HuH-7 (cell line): ENCODE results near the gene CXorf58.
"Not testable (repeated sequence)": the region's sequence is repeated elsewhere in the genome, so short reads cannot be mapped to it uniquely, and the experiment has no call there.

Experiments used
- DNase-seq: peaks from one replicate; pipeline ENCODE4 v3.0.0; 2011; ENCODE audit warnings: low spot score

Gene CXorf58

DNA sequence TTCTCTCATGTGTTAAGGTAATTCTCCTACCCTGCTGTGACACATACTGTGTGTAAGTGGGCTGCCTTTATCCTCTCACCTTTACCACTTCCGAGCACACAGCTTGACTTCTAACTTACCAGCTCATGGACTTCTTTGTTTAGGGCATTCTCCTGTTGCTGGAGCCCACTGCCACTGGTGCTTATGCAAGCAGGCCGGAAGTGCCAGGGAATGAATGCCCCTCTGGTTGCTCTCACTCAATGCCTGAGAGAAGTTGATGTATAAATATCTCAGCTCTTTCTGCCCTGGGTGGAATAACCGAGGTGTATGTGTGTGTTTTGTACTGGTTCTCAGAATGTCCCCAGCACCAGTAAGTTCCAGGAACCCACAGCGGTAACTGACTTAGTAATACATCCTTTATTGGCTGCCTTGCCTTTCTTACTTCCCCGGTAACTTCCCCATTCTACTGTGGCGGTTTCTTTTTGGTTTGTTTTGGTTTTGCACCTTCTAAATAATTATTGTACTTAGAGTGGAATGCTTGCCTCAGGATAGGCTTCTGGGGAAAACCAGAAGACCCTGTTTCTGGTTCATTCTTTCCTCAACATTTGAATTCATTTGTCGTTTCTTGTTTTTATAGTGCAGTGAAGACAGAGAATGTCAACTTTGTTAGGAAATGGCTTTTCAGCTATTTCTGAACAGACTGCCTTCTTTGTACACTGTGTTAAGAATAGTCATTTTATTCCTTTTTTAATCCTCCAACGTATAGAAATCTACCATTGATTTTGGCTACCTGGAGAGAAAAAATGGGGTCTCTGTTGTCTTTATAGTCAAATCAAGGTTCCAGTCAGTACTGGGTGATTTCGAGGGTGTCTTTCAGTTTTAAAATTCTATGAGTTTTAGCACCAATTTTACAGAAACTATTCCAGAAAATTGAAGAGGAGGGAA is 45.4 kb downstream of the CXorf58 start:
- no peak for DNase-seq

GRCh38 chrX:23953908-23954269 is 46.1 kb downstream of the CXorf58 start:
- no peak for DNase-seq

DNA sequence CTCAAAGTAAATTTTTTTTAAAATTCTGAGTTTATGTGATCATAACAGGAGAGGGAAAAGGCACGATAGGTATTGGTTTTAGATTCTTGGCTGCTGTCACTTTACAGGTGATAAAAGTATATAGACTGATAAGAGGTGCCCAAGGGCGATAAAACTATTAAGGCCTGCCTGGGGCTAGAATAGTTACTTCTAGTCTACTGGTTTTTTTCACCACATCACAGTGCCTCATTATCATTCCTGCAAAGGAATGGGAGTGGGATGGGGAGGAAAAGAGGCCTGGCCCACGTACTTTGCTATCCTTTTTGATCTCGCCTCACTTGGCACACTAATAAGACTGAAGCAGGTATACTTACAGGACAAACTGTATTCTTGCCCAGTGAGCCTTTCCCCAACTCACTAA is 46.6 kb downstream of the CXorf58 start:
- no peak for DNase-seq

DNA sequence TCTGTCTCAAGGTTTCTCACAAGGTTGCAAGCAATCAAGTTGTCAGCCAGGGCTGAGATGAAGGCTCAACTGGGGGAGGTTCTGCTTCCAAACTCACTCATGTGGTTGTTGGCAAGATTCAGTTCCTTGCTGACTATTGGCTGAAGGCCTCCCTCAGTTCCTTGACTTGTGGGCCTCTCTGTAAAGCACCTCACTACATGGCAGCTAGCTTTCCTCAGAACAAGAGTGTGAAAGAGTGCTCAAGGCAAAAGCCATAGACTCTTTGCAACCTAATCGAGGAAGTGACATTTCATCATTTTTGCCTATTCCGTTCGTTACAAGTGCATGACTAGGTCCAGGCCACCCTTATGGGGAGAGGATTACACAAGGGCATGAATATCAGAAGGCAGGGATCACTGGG is 52.0 kb downstream of the CXorf58 start:
- no peak for DNase-seq

GRCh38 chrX:23964191-23964590 is 56.4 kb downstream of the CXorf58 start:
- DNase-seq: no peak

GRCh38 chrX:23965630-23966029 is 57.8 kb downstream of the CXorf58 start:
- not testable (repeated sequence) for DNase-seq

- no peak for DNase-seq
These were observed 70.7 kb downstream of the CXorf58 start for GRCh38 chrX:23978491-23978890.

- no peak for DNase-seq
These were observed 72.2 kb downstream of the CXorf58 start for GRCh38 chrX:23980011-23980441.

DNA sequence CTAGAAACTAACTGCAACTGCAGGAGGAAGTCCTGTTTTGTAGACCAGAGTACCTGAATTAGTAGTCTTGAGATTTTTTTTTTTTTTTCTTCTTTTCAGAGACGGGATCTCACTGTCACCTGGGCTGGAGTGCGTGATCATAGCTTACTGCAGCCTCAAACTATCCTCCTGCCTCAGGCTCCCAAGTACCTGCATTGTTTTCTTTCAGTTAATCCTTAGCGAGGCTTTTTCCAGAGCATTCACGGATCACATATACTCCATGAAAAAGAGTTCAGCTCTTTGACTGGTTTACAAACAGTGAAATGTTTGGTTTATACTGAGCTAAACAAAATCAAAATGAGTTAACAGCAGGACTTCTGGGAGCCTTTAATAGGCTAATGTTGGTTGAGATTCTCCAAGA is 73.4 kb downstream of the CXorf58 start:
- DNase-seq: no peak

- no peak for DNase-seq
These were observed 73.9 kb downstream of the CXorf58 start for GRCh38 chrX:23981711-23982110.

DNA sequence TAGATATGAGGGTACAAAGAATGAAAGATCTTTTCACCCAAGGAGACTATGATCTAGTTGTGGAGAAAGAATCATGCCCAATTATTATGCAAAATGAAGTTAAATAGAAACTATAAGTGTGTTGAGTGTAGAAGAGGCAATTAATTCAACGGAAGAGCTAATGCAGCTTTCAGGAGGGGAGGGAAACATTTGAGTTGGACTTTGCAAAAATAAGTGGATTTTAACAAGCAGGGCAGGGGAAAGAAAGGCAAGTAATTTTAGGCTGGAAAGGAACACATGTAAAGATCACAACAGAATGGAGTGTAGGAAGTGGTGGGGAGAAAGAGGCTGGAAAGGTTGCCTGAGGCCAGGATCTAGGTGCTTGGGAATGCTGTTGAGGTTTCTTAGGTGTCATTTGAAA is 75.1 kb downstream of the CXorf58 start:
- no peak for DNase-seq
